HEK293 (cell line): Measurements from ENCODE around the gene WHRN.

Experiments used
- CTCF ChIA-PET: fragments of 350-600 bp; formaldehyde crosslinking; extraction: SDS; loops from one replicate; lab custom pipeline; 2021; ENCODE audit warnings: antibody characterized with exemption; lab: Yijun Ruan, JAX
- POLR2A ChIA-PET: fragments of 300-600 bp; formaldehyde crosslinking; extraction: SDS; loops from one replicate; lab custom pipeline; 2020; ENCODE audit warnings: antibody characterized with exemption, inconsistent platforms; lab: Yijun Ruan, JAX
- H3K27ac ChIP-seq: fragments of 200-500 bp; sonication (Bioruptor generic); 2 replicates; pipeline ENCODE4 v1.5.1; 2014; ENCODE audit warnings: low read depth, low read length, control low read depth, inconsistent platforms; ENCODE audit errors: extremely low read depth
- H3K36me3 ChIP-seq, 2 experiments: fragments of 200-500 bp in 1 of 2; sonication (Bioruptor generic) in 1 of 2; 1 replicate in 1 of 2; 2 replicates in 1 of 2; pipeline ENCODE4 v1.5.1; 2014 to 2017; ENCODE audit warnings: inconsistent platforms in 2 of 2, low read length in 2 of 2; ENCODE audit not compliant: control insufficient read depth in 2 of 2, insufficient read depth in 1 of 2
- H3K4me1 ChIP-seq: fragments of 200-500 bp; sonication (Bioruptor generic); 2 replicates; pipeline ENCODE4 v1.5.1; 2014; ENCODE audit warnings: mild to moderate bottlenecking, low read length, inconsistent platforms; ENCODE audit not compliant: control insufficient read depth, insufficient read depth
- H3K4me3 ChIP-seq: 2 replicates; pipeline ENCODE4 v1.5.1; 2011; ENCODE audit warnings: low read depth, mild to moderate bottlenecking, control low read depth, low read length, moderate library complexity
- H3K9me3 ChIP-seq: fragments of 200-500 bp; sonication (Bioruptor generic); 2 replicates; pipeline ENCODE4 v1.5.1; 2014; ENCODE audit warnings: low read depth, low read length, inconsistent platforms; ENCODE audit not compliant: control insufficient read depth, insufficient read depth
- FEZF1 ChIP-seq: fragments of 450-650 bp; formaldehyde crosslinking; IDR thresholded peaks from 2 replicates; pipeline ENCODE4 v1.5.1; 2016; ENCODE audit warnings: missing biosample characterization, missing genetic modification characterization
- GLIS1 ChIP-seq: fragments of 450-650 bp; formaldehyde crosslinking; IDR thresholded peaks from 2 replicates; pipeline ENCODE4 v1.5.1; 2016; ENCODE audit warnings: missing biosample characterization, missing genetic modification characterization
- HOXA7 ChIP-seq: sonication (generic); formaldehyde crosslinking; IDR thresholded peaks from 2 replicates; pipeline ENCODE4 v1.8.1; 2022; ENCODE audit warnings: missing genetic modification reagents, borderline replicate concordance
- OVOL3 ChIP-seq: fragments of 450-650 bp; formaldehyde crosslinking; IDR thresholded peaks from 2 replicates; pipeline ENCODE4 v1.5.1; 2016; ENCODE audit warnings: missing biosample characterization, missing genetic modification characterization
- SCRT1 ChIP-seq: fragments of 450-650 bp; formaldehyde crosslinking; IDR thresholded peaks from 2 replicates; pipeline ENCODE4 v1.5.1; 2016; ENCODE audit warnings: missing biosample characterization, missing genetic modification characterization, borderline replicate concordance
- SCRT2 ChIP-seq: fragments of 450-650 bp; formaldehyde crosslinking; IDR thresholded peaks from 2 replicates; pipeline ENCODE4 v1.5.1; 2016; ENCODE audit warnings: missing biosample characterization, missing genetic modification characterization
- SP7 ChIP-seq: fragments of 450-650 bp; formaldehyde crosslinking; IDR thresholded peaks from 2 replicates; pipeline ENCODE4 v1.5.1; 2016; ENCODE audit warnings: missing biosample characterization, missing genetic modification characterization
- WT1 ChIP-seq: fragments of 450-650 bp; formaldehyde crosslinking; IDR thresholded peaks from 2 replicates; pipeline ENCODE4 v1.5.1; 2016; ENCODE audit warnings: missing biosample characterization, missing genetic modification characterization
- ZFHX2 ChIP-seq: fragments of 450-650 bp; formaldehyde crosslinking; conservative IDR thresholded peaks from 2 replicates; pipeline ENCODE4 v1.5.1; 2016; ENCODE audit warnings: missing biosample characterization, missing genetic modification characterization
- ZNF112 ChIP-seq: fragments of 450-650 bp; formaldehyde crosslinking; IDR thresholded peaks from 2 replicates; pipeline ENCODE4 v1.5.0; 2017; ENCODE audit warnings: missing biosample characterization, missing genetic modification characterization
- ZNF138 ChIP-seq: fragments of 450-650 bp; formaldehyde crosslinking; IDR thresholded peaks from 2 replicates; pipeline ENCODE4 v1.5.1; 2016; ENCODE audit warnings: missing biosample characterization, missing genetic modification characterization, borderline replicate concordance
- ZNF157 ChIP-seq: fragments of 450-650 bp; formaldehyde crosslinking; IDR thresholded peaks from 2 replicates; pipeline ENCODE4 v1.5.1; 2016; ENCODE audit warnings: missing biosample characterization, missing genetic modification characterization
- ZNF175 ChIP-seq: fragments of 450-650 bp; formaldehyde crosslinking; IDR thresholded peaks from 2 replicates; pipeline ENCODE4 v1.5.1; 2016; ENCODE audit warnings: missing biosample characterization, missing genetic modification characterization
- ZNF19 ChIP-seq: fragments of 450-650 bp; formaldehyde crosslinking; IDR thresholded peaks from 2 replicates; pipeline ENCODE4; 2016; ENCODE audit warnings: missing biosample characterization, missing genetic modification characterization, low read depth
- ZNF302 ChIP-seq: fragments of 450-650 bp; formaldehyde crosslinking; IDR thresholded peaks from 2 replicates; pipeline ENCODE4 v1.5.1; 2016; ENCODE audit warnings: missing biosample characterization, missing genetic modification characterization, low read depth
- ZNF423 ChIP-seq: fragments of 450-650 bp; formaldehyde crosslinking; IDR thresholded peaks from 2 replicates; pipeline ENCODE4 v1.5.1; 2016; ENCODE audit warnings: missing biosample characterization, missing genetic modification characterization
- ZNF426 ChIP-seq: fragments of 450-650 bp; formaldehyde crosslinking; IDR thresholded peaks from 2 replicates; pipeline ENCODE4 v1.5.1; 2017; ENCODE audit warnings: missing biosample characterization, missing genetic modification characterization, mild to moderate bottlenecking, inconsistent platforms, moderate library complexity
- ZNF501 ChIP-seq: fragments of 450-650 bp; formaldehyde crosslinking; IDR thresholded peaks from 2 replicates; pipeline ENCODE4 v1.5.1; 2016; ENCODE audit warnings: missing biosample characterization, missing genetic modification characterization
- ZNF529 ChIP-seq: fragments of 450-650 bp; formaldehyde crosslinking; IDR thresholded peaks from 2 replicates; pipeline ENCODE4 v1.5.1; 2017; ENCODE audit warnings: missing genetic modification characterization, missing biosample characterization; ENCODE audit not compliant: insufficient replicate concordance
- ZNF560 ChIP-seq: fragments of 450-650 bp; formaldehyde crosslinking; IDR thresholded peaks from 2 replicates; pipeline ENCODE4 v1.5.1; 2017; ENCODE audit warnings: missing biosample characterization, missing genetic modification characterization, borderline replicate concordance
- ZNF654 ChIP-seq: fragments of 450-650 bp; formaldehyde crosslinking; IDR thresholded peaks from 2 replicates; pipeline ENCODE4 v1.5.1; 2016; ENCODE audit warnings: low read depth, missing biosample characterization, missing genetic modification characterization
- ZNF660 ChIP-seq: fragments of 450-650 bp; IDR thresholded peaks from 2 replicates; pipeline ENCODE4 v1.5.1; 2018; ENCODE audit warnings: missing biosample characterization, mild to moderate bottlenecking, missing genetic modification characterization
- ZNF670 ChIP-seq: fragments of 450-650 bp; formaldehyde crosslinking; IDR thresholded peaks from 2 replicates; pipeline ENCODE4 v1.5.1; 2016; ENCODE audit warnings: missing biosample characterization, missing genetic modification characterization, low read depth
- TF ChIP-seq, protein P1 (sequence below): fragments of 450-650 bp; IDR thresholded peaks from 2 replicates; pipeline ENCODE4 v1.5.1; 2018; ENCODE audit warnings: missing biosample characterization, missing genetic modification characterization
- TF ChIP-seq, protein P2 (sequence below): IDR thresholded peaks from 2 replicates; pipeline ENCODE4 v1.6.1; 2011; ENCODE audit warnings: mild to moderate bottlenecking, low read depth, low read length, borderline replicate concordance
- TF ChIP-seq, protein P3 (sequence below): fragments of 450-650 bp; formaldehyde crosslinking; IDR thresholded peaks from 2 replicates; pipeline ENCODE4 v1.5.1; 2016; ENCODE audit warnings: missing biosample characterization, missing genetic modification characterization
- TF ChIP-seq, protein P4 (sequence below): fragments of 450-650 bp; formaldehyde crosslinking; IDR thresholded peaks from 2 replicates; pipeline ENCODE4 v1.5.1; 2016; ENCODE audit warnings: missing biosample characterization, missing genetic modification characterization
- TF ChIP-seq, protein P5 (sequence below): fragments of 450-650 bp; formaldehyde crosslinking; optimal IDR thresholded peaks from 2 replicates; pipeline ENCODE3; 2016; ENCODE audit warnings: missing biosample characterization, mild to moderate bottlenecking, missing genetic modification characterization

The WHRN gene

DNA sequence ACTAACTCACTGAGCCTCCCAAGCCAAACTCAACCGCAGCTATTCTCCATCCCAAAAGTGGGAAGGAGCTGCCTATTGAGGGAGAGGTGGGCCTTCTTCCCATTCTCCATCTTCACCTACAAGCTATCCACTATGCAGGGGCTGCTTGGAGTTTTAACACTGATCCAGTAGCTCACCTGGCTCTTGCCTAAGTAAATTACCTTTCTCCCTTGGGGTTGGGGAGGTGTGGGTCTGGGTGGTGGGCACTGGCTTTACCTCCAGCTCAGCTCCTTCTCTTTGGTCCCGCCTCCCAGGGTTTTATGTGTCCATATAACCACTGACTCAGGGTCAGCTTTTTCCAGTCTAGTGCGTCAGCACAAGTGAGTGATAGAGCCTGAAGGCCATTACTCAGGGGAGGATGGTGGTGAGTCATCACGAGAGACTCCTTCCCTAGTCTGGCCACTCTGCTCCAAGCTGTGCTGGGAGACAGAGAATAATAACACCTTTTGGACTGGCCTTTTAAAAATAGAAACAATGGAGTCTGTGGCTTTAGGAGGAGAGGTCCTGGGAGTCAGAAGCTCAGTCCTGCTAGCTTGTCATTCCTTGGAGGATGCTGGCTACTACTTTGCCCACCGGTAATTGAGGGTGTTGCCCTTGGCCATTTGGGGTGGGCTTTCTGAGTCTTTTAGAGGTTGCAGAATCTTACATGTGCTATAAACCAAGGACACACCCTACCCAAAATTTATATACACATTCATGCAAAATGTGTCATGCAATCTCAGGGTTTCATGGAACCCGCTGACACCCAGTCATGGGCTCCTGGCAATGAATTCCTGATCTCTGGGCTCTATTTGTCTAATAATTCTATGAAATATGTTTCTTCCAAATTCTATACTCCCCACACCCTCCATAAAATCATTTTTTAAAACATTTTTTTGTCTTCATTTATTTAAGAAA lies 46.7 kb upstream of the WHRN start:
- H3K4me1 ChIP-seq = no peaks in the 10 kb centered on the region
- no peak overlapping the region for H3K27ac ChIP-seq
- H3K36me3 ChIP-seq = no peaks in the 10 kb centered on the region
- ChIA-PET CTCF (interaction anchor here (0.7 to 2.2 kb wide), 2 partner anchors 14 to 147 kb away, joined by 3 to 6 read pairs; no protein-coding TSS in a partner anchor), POLR2A (interaction anchor here (0.5 to 1.8 kb wide), 9 partner anchors 10 to 596 kb away, joined by 3 to 16 read pairs (median 3); partner anchors contain the start of gene ATP6V1G1)
- no peak overlapping the region for H3K4me3 ChIP-seq
- H3K9me3 ChIP-seq = no peaks in the 10 kb centered on the region
- TF ChIP-seq, protein P1, sequence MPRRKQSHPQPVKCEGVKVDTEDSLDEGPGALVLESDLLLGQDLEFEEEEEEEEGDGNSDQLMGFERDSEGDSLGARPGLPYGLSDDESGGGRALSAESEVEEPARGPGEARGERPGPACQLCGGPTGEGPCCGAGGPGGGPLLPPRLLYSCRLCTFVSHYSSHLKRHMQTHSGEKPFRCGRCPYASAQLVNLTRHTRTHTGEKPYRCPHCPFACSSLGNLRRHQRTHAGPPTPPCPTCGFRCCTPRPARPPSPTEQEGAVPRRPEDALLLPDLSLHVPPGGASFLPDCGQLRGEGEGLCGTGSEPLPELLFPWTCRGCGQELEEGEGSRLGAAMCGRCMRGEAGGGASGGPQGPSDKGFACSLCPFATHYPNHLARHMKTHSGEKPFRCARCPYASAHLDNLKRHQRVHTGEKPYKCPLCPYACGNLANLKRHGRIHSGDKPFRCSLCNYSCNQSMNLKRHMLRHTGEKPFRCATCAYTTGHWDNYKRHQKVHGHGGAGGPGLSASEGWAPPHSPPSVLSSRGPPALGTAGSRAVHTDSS (tag by site-specific recombination) = no peak
- TF ChIP-seq HOXA7 (CRISPR knock-in tag) (no peak), ZNF175 (tag by site-specific recombination) (no peak), ZNF112 (tag by site-specific recombination) (no peak), ZNF660 (tag by site-specific recombination) (peak; percentile 20; the same call in 1 of the 2 replicates), ZNF670 (no peak), ZFHX2 (tag by site-specific recombination) (no peak), WT1 (tag by site-specific recombination) (peak; percentile 88), ZNF426 (tag by site-specific recombination) (no peak), ZNF529 (tag by site-specific recombination) (no peak), SCRT2 (tag by site-specific recombination) (no peak), ZNF423 (tag by site-specific recombination) (no peak), ZNF560 (tag by site-specific recombination) (no peak), ZNF302 (tag by site-specific recombination) (no peak), ZNF501 (tag by site-specific recombination) (no peak), ZNF157 (tag by site-specific recombination) (no peak), ZNF19 (tag by site-specific recombination) (no peak), ZNF654 (tag by site-specific recombination) (no peak), SCRT1 (tag by site-specific recombination) (no peak), GLIS1 (tag by site-specific recombination) (peak; percentile 94), SP7 (tag by site-specific recombination) (peak; percentile 89), OVOL3 (no peak), ZNF138 (no peak), FEZF1 (tag by site-specific recombination) (peak; percentile 41)
- TF ChIP-seq, protein P2, sequence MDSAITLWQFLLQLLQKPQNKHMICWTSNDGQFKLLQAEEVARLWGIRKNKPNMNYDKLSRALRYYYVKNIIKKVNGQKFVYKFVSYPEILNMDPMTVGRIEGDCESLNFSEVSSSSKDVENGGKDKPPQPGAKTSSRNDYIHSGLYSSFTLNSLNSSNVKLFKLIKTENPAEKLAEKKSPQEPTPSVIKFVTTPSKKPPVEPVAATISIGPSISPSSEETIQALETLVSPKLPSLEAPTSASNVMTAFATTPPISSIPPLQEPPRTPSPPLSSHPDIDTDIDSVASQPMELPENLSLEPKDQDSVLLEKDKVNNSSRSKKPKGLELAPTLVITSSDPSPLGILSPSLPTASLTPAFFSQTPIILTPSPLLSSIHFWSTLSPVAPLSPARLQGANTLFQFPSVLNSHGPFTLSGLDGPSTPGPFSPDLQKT = no peak
- TF ChIP-seq, protein P3, sequence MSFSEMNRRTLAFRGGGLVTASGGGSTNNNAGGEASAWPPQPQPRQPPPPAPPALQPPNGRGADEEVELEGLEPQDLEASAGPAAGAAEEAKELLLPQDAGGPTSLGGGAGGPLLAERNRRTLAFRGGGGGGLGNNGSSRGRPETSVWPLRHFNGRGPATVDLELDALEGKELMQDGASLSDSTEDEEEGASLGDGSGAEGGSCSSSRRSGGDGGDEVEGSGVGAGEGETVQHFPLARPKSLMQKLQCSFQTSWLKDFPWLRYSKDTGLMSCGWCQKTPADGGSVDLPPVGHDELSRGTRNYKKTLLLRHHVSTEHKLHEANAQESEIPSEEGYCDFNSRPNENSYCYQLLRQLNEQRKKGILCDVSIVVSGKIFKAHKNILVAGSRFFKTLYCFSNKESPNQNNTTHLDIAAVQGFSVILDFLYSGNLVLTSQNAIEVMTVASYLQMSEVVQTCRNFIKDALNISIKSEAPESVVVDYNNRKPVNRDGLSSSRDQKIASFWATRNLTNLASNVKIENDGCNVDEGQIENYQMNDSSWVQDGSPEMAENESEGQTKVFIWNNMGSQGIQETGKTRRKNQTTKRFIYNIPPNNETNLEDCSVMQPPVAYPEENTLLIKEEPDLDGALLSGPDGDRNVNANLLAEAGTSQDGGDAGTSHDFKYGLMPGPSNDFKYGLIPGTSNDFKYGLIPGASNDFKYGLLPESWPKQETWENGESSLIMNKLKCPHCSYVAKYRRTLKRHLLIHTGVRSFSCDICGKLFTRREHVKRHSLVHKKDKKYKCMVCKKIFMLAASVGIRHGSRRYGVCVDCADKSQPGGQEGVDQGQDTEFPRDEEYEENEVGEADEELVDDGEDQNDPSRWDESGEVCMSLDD (tag by site-specific recombination) = no peak
- TF ChIP-seq, protein P4, sequence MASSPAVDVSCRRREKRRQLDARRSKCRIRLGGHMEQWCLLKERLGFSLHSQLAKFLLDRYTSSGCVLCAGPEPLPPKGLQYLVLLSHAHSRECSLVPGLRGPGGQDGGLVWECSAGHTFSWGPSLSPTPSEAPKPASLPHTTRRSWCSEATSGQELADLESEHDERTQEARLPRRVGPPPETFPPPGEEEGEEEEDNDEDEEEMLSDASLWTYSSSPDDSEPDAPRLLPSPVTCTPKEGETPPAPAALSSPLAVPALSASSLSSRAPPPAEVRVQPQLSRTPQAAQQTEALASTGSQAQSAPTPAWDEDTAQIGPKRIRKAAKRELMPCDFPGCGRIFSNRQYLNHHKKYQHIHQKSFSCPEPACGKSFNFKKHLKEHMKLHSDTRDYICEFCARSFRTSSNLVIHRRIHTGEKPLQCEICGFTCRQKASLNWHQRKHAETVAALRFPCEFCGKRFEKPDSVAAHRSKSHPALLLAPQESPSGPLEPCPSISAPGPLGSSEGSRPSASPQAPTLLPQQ = 0 out of 2 replicates have a peak, but pooled peaks have one; percentile 28
- TF ChIP-seq, protein P5, sequence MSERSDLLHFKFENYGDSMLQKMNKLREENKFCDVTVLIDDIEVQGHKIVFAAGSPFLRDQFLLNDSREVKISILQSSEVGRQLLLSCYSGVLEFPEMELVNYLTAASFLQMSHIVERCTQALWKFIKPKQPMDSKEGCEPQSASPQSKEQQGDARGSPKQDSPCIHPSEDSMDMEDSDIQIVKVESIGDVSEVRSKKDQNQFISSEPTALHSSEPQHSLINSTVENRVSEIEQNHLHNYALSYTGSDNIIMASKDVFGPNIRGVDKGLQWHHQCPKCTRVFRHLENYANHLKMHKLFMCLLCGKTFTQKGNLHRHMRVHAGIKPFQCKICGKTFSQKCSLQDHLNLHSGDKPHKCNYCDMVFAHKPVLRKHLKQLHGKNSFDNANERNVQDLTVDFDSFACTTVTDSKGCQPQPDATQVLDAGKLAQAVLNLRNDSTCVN (tag by site-specific recombination) = no peak
